ENCODE data around the gene PUM1.

PUM1 gene

DNA sequence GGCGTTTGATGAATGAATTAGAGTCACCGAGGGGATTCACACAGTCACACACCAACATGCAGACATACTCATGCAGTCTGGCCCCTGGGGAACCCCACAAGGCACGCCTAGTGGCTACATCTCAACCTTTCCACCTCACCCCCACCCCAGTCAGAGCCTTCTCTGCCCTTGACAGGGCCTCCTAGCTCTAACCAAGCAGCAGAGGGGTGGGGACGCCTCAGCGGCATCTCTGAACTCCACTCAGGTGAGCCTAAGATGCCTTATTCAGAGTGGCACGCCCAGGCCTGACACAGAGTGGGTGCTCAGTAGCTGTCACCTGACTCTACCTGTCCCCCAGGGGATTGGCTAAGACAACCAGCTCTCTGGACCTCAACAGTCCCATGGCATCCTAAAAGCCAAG, 153.3 kb downstream of the PUM1 start:
- no peak overlapping the region for H3K4me3 ChIP-seq (ENCODE audit: low read depth, low read length)
- H3K27me3 ChIP-seq (ENCODE audit: control insufficient read depth, insufficient read depth, low read length), result peaks cover 16% of the 10 kb centered on the region
- H3K9ac ChIP-seq (ENCODE audit: low read depth, low read length), result no peak overlapping the region
- H3K9me3 ChIP-seq (ENCODE audit: control insufficient read depth, insufficient read depth, low read length), result no peaks in the 10 kb centered on the region
- no peak overlapping the region for H3K27ac ChIP-seq (ENCODE audit: low read depth, low read length)
- peaks cover 17% of the 10 kb centered on the region for H3K4me1 ChIP-seq (ENCODE audit: control insufficient read depth, insufficient read depth, low read length)
- no peaks in the 10 kb centered on the region for H3K36me3 ChIP-seq (ENCODE audit: control insufficient read depth, insufficient read depth, low read length)

DNA sequence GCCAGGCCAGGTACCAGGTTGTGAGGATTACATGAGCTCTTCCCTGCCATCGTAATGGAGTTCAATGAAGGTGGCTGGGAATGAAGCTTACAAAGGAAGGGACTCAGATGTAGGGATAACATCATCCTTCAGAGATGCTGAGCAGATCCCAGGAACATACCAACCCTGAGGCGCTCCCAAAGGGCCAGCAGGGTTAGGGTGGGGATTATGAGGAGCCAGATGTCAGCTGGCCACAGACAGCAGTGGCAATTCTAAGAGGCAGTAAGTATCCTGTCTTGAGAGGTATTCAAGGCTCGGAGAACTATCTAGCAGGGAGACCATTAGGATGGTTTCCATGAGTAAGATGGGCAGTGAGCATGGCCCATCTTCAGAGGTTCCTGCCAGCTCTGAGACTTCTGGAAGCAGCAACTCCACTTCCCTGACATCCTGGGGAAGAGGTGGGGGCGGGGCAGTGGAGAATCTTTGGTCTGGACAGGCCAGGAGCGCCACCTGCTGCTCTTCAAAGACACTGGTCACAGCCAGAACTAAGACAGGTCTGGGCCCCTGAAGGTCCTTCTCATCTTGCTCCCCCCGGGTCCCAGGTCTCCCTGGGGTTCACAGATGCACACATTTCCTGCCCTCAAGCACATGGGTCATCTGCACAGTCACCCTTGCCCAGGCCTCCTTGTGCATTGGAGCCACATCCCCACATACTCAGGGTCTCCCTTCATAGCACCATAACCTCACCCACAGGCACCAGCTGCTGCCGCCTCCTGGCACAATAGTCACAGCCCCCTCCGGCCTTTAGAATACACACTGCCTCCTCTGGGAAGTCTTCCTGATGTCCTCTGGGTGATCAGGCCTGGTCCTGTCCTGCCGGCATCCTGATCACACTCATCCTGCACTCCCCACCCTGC, 154.2 kb downstream of the PUM1 start:
- peaks cover 24% of the 10 kb centered on the region for H3K4me1 ChIP-seq (ENCODE audit: control insufficient read depth, insufficient read depth, low read length)
- H3K9ac ChIP-seq (ENCODE audit: low read depth, low read length), result no peak overlapping the region
- H3K4me3 ChIP-seq (ENCODE audit: low read depth, low read length), result no peak overlapping the region
- H3K9me3 ChIP-seq (ENCODE audit: control insufficient read depth, insufficient read depth, low read length), result no peaks in the 10 kb centered on the region
- no peaks in the 10 kb centered on the region for H3K36me3 ChIP-seq (ENCODE audit: control insufficient read depth, insufficient read depth, low read length)
- H3K27me3 ChIP-seq (ENCODE audit: control insufficient read depth, insufficient read depth, low read length), result peaks cover 22% of the 10 kb centered on the region
- no peak overlapping the region for H3K27ac ChIP-seq (ENCODE audit: low read depth, low read length)

- Histone ChIP-seq H3K4me1 (ENCODE audit: control insufficient read depth, insufficient read depth, low read length) (peaks cover 30% of the 10 kb centered on the region), H3K9ac (ENCODE audit: low read depth, low read length) (0 out of 2 replicates have a peak overlapping the region, but pooled peaks have one; percentile 32), H3K9me3 (ENCODE audit: control insufficient read depth, insufficient read depth, low read length) (no peaks in the 10 kb centered on the region), H3K4me3 (ENCODE audit: low read depth, low read length) (peak overlapping the region; percentile 61; the same call in 1 of the 2 replicates), H3K36me3 (ENCODE audit: control insufficient read depth, insufficient read depth, low read length) (no peaks in the 10 kb centered on the region), H3K27me3 (ENCODE audit: control insufficient read depth, insufficient read depth, low read length) (peaks cover 22% of the 10 kb centered on the region), H3K27ac (ENCODE audit: low read depth, low read length) (no peak overlapping the region)
Measured at GRCh38 chr1:30909365-30910068, 156.0 kb downstream of the PUM1 start.

GRCh38 chr1:30908696-30909364, 156.7 kb downstream of the PUM1 start, which contains the start of gene SDC3:
Gene SDC3, minus strand, starts transcription at chr1:30908758. Its CDS starts 172 bp downstream, at chr1:30908586.
- H3K27ac ChIP-seq (ENCODE audit: low read depth, low read length), result no peak within 1 kb of the TSS
- H3K27me3 ChIP-seq (ENCODE audit: control insufficient read depth, insufficient read depth, low read length), result peaks cover 22% of the 10 kb centered on the region
- H3K9me3 ChIP-seq (ENCODE audit: control insufficient read depth, insufficient read depth, low read length), result no peaks in the 10 kb centered on the region
- peaks cover 35% of the 10 kb centered on the region for H3K4me1 ChIP-seq (ENCODE audit: control insufficient read depth, insufficient read depth, low read length)
- 0 out of 2 replicates have a peak within 1 kb of the TSS, but pooled peaks have one; percentile 32 for H3K9ac ChIP-seq (ENCODE audit: low read depth, low read length)
- H3K4me3 ChIP-seq (ENCODE audit: low read depth, low read length), result peak within 1 kb of the TSS; percentile 61
- no peaks in the 10 kb centered on the region for H3K36me3 ChIP-seq (ENCODE audit: control insufficient read depth, insufficient read depth, low read length)

DNA sequence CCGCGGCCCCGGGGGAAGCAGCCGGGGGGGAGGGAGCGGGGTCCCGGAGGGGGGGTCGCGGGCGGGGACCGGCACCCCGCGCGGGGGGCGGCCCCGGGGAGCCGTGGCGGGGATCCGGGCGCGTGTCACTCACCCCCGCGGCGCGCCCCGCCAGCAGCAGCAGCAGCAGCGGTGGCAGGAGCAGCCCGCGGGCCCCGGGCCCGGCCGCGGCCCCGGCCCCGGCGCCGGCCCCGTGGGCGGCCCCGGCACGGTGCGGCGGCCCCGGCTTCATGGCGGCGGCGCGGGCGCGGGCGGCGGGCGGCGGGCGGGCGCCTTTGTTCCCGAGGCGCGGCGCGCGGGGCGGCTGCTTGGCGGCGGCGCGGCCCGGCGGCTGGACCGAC, 157.2 kb downstream of the PUM1 start:
- peaks cover 22% of the 10 kb centered on the region for H3K27me3 ChIP-seq (ENCODE audit: control insufficient read depth, insufficient read depth, low read length)
- H3K4me3 ChIP-seq (ENCODE audit: low read depth, low read length), result no peak overlapping the region
- no peaks in the 10 kb centered on the region for H3K9me3 ChIP-seq (ENCODE audit: control insufficient read depth, insufficient read depth, low read length)
- H3K4me1 ChIP-seq (ENCODE audit: control insufficient read depth, insufficient read depth, low read length), result peaks cover 35% of the 10 kb centered on the region
- no peaks in the 10 kb centered on the region for H3K36me3 ChIP-seq (ENCODE audit: control insufficient read depth, insufficient read depth, low read length)
- H3K27ac ChIP-seq (ENCODE audit: low read depth, low read length), result no peak overlapping the region
- no peak overlapping the region for H3K9ac ChIP-seq (ENCODE audit: low read depth, low read length)

DNA sequence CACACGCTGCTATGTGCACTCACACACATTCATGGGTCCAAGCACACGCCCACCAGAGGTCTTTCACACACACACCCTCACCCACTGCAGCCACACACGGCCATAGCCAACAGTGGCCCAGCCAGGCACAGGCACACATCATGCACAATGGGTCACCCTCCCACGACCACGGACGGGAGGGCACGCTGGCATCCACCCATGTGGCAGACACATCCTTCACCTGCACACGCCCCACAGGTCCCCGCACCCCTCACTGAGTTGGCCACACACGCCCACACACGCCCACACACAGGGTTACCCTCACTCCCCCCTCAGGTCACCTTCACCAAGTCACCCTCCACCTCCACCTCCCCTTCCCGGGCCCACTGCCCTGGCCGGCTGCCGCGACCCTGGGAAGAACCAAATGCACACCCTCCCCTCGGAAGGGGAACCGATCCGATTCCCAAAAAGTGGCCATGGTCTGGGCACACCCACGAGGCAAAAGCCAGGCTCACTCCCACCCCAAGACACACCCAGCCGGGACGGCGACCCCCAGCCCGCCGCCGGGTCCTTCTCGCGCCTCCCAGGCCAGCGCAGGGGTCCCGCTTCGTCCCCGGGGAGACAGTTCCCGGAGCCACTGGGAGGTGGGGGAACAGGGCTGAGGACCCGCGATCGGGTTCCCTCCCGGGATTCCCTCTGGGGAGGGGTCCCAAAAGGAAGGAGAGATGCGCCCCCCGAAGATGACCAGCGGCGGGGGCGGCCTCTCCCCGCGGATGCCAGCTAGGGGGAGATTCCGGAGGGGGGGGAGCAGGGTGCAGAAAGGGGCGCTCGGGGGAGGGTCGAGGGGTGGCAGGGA, 157.8 kb downstream of the PUM1 start:
- Histone ChIP-seq H3K36me3 (ENCODE audit: control insufficient read depth, insufficient read depth, low read length) (no peaks in the 10 kb centered on the region), H3K4me1 (ENCODE audit: control insufficient read depth, insufficient read depth, low read length) (peaks cover 38% of the 10 kb centered on the region), H3K27me3 (ENCODE audit: control insufficient read depth, insufficient read depth, low read length) (peaks cover 22% of the 10 kb centered on the region), H3K27ac (ENCODE audit: low read depth, low read length) (no peak overlapping the region), H3K9me3 (ENCODE audit: control insufficient read depth, insufficient read depth, low read length) (no peaks in the 10 kb centered on the region), H3K4me3 (ENCODE audit: low read depth, low read length) (peak overlapping the region; percentile 59), H3K9ac (ENCODE audit: low read depth, low read length) (no peak overlapping the region)

DNA sequence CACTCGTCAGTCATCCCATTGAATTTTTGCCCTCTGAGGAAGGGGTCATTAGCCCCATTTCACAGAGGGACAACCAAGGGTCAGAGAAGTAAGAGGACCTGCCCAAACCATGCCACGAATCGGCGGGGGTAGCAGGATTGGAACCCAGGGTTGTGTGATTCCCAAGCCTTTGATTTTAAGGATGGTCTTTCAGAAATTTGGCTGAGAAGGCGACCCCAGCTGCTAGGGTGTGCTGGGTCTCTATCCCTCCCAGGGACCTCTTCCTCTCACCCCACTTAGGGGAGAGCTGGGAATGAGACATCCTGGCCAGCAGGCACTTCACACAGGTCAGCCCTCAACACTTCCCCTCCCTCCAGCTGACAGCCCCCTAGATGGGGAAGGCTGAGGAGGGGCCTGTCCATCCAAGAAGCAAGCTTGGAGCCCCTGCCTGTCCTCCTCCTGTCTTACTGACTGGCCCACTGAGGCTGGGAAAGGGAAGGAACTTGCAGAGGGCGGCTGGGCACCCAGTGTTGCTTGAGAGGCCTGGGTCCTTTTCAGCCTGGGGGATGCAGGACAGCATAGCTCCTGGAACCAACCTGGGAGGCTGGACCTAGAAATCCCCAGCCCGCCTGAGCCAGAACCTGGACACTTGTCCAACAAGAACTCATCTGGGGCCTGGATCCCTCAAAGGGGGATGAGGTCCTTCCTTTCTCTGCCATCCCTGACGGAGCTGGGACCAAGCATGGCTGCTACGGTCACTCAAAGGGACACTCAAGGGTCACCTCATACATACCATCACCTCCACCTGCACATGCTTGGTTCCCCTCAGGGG, 158.7 kb downstream of the PUM1 start:
- Histone ChIP-seq H3K27ac (ENCODE audit: low read depth, low read length) (no peak overlapping the region), H3K27me3 (ENCODE audit: control insufficient read depth, insufficient read depth, low read length) (peaks cover 22% of the 10 kb centered on the region), H3K9me3 (ENCODE audit: control insufficient read depth, insufficient read depth, low read length) (no peaks in the 10 kb centered on the region), H3K36me3 (ENCODE audit: control insufficient read depth, insufficient read depth, low read length) (no peaks in the 10 kb centered on the region), H3K4me3 (ENCODE audit: low read depth, low read length) (no peak overlapping the region; the same call in 1 of the 2 replicates), H3K9ac (ENCODE audit: low read depth, low read length) (no peak overlapping the region), H3K4me1 (ENCODE audit: control insufficient read depth, insufficient read depth, low read length) (peaks cover 40% of the 10 kb centered on the region)

- Histone ChIP-seq H3K36me3 (ENCODE audit: control insufficient read depth, insufficient read depth, low read length) (no peaks in the 10 kb centered on the region), H3K4me1 (ENCODE audit: control insufficient read depth, insufficient read depth, low read length) (peaks cover 42% of the 10 kb centered on the region), H3K4me3 (ENCODE audit: low read depth, low read length) (no peak overlapping the region), H3K9ac (ENCODE audit: low read depth, low read length) (no peak overlapping the region), H3K27ac (ENCODE audit: low read depth, low read length) (no peak overlapping the region), H3K27me3 (ENCODE audit: control insufficient read depth, insufficient read depth, low read length) (peaks cover 22% of the 10 kb centered on the region), H3K9me3 (ENCODE audit: control insufficient read depth, insufficient read depth, low read length) (no peaks in the 10 kb centered on the region)
Measured at GRCh38 chr1:30905916-30906620, 159.4 kb downstream of the PUM1 start.

- H3K4me1 ChIP-seq (ENCODE audit: control insufficient read depth, insufficient read depth, low read length), result peaks cover 41% of the 10 kb centered on the region
- H3K4me3 ChIP-seq (ENCODE audit: low read depth, low read length), result no peak overlapping the region
- no peaks in the 10 kb centered on the region for H3K36me3 ChIP-seq (ENCODE audit: control insufficient read depth, insufficient read depth, low read length)
- H3K27ac ChIP-seq (ENCODE audit: low read depth, low read length), result no peak overlapping the region
- H3K9me3 ChIP-seq (ENCODE audit: control insufficient read depth, insufficient read depth, low read length), result no peaks in the 10 kb centered on the region
- H3K9ac ChIP-seq (ENCODE audit: low read depth, low read length), result no peak overlapping the region
- H3K27me3 ChIP-seq (ENCODE audit: control insufficient read depth, insufficient read depth, low read length), result peaks cover 22% of the 10 kb centered on the region
Measured at GRCh38 chr1:30905403-30905802, 160.1 kb downstream of the PUM1 start.

All from HUES48 (cell line).